PC-9 (cell line): ENCODE results near the gene SHISA6.

Experiments
- EZH2 ChIP-seq: fragments of 200-600 bp; sonication (generic); IDR thresholded peaks from 2 replicates; pipeline ENCODE4 v1.8.0; 2017; ENCODE audit warnings: antibody characterized with exemption, low read depth
- TF ChIP-seq, protein P1 (sequence below): fragments of 200-600 bp; sonication (generic); conservative IDR thresholded peaks from 2 replicates; pipeline ENCODE4 v1.6.1; 2017; ENCODE audit warnings: mixed run types, antibody characterized with exemption, mild to moderate bottlenecking, moderate library complexity

DNA sequence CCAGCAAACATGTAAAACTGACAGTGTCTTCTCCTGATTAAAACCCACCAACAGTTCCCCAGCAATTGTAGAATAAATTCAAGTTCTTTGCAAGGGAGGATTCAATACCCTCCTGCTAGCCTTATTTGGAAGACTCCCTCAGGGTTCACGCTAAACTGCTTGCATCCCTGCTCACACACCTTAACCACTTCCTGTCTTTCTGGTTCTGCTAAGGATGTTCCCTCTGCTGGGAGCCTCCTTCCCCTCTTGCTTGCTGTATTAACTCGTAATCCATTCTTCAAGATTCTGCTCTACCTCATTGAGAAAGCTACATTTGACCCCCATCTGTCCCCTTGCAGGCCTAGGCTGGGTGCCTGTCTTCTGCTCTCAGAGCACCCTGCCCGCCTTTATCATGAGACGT lies 2.3 kb upstream of the SHISA6 start:
- no peak for TF ChIP-seq EZH2
- TF ChIP-seq, protein P1, sequence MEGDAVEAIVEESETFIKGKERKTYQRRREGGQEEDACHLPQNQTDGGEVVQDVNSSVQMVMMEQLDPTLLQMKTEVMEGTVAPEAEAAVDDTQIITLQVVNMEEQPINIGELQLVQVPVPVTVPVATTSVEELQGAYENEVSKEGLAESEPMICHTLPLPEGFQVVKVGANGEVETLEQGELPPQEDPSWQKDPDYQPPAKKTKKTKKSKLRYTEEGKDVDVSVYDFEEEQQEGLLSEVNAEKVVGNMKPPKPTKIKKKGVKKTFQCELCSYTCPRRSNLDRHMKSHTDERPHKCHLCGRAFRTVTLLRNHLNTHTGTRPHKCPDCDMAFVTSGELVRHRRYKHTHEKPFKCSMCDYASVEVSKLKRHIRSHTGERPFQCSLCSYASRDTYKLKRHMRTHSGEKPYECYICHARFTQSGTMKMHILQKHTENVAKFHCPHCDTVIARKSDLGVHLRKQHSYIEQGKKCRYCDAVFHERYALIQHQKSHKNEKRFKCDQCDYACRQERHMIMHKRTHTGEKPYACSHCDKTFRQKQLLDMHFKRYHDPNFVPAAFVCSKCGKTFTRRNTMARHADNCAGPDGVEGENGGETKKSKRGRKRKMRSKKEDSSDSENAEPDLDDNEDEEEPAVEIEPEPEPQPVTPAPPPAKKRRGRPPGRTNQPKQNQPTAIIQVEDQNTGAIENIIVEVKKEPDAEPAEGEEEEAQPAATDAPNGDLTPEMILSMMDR, result no peak
